Neural progenitor cell (in vitro differentiated cells): ENCODE data around the gene NIT1.

Experiments
- EZH2 ChIP-seq: fragments of 200-600 bp; sonication (generic); IDR thresholded peaks from 2 replicates; pipeline ENCODE4 v1.6.1; 2017; ENCODE audit warnings: antibody characterized with exemption, mild to moderate bottlenecking, moderate library complexity
- EZH2phosphoT487 ChIP-seq: fragments of 200-600 bp; sonication (generic); IDR thresholded peaks from 2 replicates; pipeline ENCODE4 v1.6.1; 2017; ENCODE audit warnings: antibody characterized with exemption
- TF ChIP-seq, protein P1 (sequence below): fragments of 200-600 bp; sonication (generic); IDR thresholded peaks from 2 replicates; pipeline ENCODE4 v1.5.1; 2017; ENCODE audit warnings: antibody characterized with exemption, mild to moderate bottlenecking

GRCh38 chr1:161162806-161163205 is 44.9 kb downstream of the NIT1 start:
- no peak for TF ChIP-seq EZH2phosphoT487
- TF ChIP-seq, protein P1, sequence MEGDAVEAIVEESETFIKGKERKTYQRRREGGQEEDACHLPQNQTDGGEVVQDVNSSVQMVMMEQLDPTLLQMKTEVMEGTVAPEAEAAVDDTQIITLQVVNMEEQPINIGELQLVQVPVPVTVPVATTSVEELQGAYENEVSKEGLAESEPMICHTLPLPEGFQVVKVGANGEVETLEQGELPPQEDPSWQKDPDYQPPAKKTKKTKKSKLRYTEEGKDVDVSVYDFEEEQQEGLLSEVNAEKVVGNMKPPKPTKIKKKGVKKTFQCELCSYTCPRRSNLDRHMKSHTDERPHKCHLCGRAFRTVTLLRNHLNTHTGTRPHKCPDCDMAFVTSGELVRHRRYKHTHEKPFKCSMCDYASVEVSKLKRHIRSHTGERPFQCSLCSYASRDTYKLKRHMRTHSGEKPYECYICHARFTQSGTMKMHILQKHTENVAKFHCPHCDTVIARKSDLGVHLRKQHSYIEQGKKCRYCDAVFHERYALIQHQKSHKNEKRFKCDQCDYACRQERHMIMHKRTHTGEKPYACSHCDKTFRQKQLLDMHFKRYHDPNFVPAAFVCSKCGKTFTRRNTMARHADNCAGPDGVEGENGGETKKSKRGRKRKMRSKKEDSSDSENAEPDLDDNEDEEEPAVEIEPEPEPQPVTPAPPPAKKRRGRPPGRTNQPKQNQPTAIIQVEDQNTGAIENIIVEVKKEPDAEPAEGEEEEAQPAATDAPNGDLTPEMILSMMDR, result no peak
- TF ChIP-seq EZH2, result no peak
